GM21528 (cell line): ENCODE measurements around the gene ATXN1.
"Not testable (repeated sequence)": the region's sequence is repeated elsewhere in the genome, so short reads cannot be mapped to it uniquely, and the experiment has no call there.

ENCODE experiments used
- ATAC-seq: cut with Tn5 transposase; IDR thresholded peaks from one replicate; pipeline ENCODE4 v1.9.1; 2021; ENCODE audit warnings: mild to moderate bottlenecking, moderate library complexity; ENCODE audit not compliant: unreplicated experiment, low FRiP score

Gene ATXN1

DNA sequence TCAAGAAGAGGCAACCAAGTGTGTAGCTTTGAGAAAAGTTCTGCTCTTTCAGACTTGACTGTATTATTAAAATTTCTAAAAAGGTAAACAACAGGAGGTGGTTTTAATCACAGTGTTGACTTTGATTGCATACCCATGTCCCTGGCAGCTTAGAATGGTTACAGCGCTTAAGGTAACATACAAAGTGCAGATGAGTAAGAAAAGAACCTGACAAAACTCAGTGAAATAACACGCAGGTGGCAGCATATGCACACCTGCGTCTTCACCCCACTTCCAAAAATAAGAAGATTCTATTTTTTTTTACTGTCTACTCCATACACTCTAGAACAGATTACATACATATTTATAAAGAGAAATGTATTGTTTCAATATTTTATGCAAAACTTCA is 289.4 kb downstream of the ATXN1 start:
- no peak for ATAC-seq

DNA sequence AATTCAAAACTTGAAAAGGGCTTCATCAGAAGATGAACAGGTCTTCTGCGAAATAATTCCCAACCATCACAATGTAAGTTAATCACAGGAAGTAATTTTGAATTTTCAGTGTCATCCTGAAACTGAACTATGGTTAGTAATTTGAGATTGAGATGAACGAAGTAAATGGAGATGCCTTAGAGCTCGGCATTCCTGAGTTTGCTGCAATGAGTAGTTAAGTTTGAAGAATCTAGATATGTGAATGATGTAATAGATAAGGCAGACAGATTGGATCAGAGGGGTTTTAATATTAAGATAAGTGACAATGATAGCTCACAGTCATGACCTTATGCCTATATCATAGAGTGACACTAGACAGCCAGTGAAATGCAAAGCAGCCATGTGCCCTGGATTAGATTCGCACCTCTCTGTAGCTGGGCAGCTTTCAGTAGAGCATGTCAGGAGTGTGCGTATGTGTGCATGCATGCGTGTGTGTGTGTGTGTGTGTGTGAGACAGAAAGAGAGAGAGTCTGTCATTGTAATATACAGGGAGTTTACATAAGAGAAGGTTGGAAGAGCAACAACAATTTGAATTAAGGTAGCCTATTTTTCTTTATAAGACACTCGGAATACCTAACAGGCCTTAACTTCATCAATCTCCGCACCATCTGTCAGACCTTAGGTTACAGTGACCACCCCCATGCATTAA is 289.9 kb downstream of the ATXN1 start:
- ATAC-seq = peak; percentile 57

DNA sequence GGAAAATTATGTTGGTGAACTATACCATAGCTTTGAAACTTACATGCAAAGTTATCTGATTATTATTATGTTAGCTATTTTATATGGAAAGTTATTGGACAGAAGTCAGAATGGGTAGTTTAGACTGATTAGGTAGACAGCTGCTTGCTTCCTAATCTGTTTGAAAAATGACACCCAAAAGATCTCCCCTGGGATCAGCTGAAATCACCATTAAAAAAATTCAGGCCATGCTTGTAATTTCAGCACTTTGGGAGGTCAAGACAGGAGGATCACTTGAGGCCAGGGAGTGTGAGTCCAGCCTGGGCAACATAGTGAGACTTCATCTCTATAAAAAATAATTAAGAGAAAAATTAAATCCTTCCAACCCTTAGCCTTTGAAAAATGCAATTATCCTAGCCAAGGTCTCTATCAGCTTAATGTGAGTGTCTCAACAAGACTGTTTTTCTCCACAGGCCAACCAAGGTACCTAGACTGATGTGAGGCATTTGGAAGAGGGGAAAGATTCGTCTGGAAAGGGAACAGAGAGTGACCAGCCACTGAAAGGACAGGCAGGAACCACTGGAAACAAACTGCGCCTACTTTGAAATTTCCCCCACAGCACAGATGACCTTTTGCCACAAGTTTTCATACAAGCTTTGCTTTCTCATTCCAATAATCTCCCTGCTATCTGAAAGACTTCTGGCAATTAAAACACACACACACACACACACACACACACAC is 290.6 kb downstream of the ATXN1 start:
- no peak for ATAC-seq

DNA sequence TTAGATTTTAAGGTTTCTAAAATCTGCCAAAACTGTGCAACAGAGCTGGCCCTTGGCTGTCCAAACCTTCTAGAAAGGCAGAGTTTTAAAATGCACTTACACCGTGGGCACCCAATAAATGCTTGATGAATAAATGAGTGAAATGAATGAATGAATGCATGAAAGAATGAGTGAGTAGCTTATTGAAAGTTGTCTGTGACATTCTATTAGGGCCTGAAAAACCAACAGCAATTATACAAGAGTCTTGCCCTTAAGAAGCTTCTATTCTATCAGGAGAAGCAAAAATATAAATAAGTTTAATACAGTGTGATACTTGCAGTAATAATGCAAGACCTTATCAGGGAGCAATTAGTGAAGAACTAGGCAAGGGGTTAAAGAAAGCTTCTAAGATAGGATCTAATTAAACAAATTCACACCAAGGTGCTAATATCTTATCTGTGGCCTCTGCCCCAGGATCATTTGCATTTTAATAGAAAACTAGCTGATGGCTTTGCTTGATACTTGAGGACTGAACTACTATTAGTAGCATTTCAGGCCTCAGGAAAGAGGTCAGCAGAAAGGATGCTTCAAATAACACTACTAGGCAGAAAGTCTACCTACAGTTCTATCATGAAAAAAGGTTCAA is 292.2 kb downstream of the ATXN1 start:
- ATAC-seq = no peak

DNA sequence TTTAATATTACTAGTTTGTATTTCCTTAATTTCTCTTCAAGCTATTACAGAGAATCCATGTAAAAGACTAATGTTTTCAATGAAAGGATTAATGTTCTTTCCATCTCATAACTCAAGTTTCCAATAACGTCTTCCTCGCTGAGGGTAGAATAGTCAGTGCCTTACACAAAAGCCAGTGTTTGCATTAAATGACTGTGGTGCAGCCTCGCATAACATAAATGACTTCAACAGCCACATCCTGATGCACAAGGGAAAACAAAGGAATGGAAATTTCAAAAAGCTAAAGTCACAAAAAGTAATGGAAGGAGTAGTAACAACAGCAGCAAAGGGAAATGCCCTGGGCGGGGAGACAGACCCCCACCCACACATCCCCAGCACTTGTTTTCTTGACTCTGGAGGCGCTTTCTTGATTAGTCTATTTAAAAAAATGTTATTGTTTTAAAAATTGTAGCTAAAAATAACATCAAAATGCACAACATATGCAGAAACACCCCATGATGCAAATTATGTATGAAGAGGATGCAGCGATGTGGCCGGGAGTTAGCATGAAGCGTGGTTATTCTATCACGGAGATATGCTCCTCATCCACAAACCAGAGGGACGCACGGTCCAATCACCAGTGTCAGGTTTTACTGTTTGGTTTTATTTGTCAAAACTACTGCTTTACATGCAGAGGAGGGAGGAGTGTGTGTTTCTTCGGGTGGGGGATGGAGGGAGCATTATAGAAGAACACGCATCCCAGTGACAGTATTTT is 294.3 kb downstream of the ATXN1 start:
- no peak for ATAC-seq

DNA sequence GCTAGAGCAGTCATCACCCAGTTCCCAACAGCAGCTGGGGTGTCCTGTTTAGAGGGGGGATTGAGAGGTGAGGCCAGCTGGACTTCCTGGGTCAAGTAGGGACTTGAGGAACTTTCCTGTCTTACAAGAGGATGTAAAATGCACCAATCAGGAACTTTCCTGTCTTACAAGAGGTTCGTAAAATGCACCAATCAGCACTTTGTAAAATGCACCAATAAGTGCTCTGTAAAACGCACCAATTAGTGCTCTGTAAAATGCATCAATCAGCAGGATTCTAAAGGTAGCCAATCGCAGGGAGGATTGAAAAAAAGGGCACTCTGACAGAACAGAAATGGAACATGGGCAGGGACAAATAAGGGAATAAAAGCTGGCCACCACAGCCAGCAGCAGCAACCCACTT is 297.2 kb downstream of the ATXN1 start:
- ATAC-seq = no peak

DNA sequence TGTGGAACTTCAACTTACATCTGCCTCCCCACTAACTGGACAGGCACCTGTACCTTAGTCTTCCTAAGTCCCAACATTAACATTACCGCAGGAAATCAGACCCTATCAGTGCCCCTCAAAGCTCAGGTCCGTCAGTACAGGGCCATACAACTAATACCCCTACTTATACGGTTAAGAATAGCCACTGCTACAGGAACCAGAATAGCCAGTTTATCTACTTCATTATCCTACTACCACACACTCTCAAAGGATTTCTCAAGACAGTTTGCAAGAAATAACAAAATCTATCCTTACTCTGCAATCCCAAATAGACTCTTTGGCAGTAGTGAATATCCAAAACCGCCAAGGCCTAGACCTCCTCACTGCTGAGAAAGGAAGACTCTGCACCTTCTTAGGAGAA is 298.0 kb downstream of the ATXN1 start:
- ATAC-seq = not testable (repeated sequence)

DNA sequence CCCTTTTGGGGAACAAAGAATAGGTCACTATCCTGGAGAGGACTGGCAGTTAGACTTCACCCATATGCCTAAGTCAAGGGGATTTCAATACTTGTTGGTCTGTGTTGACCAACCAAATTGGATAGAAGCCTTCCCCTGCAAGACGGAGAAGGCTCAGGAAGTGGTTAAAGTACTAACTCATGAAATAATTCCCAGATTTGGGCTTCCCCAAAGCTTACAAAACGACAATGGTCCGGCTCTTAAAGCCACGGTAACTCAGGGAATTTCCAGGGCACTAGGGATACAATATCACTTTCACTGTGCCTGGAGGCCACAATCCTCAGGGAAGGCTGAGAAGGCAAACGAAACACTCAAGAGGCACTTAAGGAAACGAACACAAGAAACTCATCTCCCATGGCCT is 299.8 kb downstream of the ATXN1 start:
- no peak for ATAC-seq

DNA sequence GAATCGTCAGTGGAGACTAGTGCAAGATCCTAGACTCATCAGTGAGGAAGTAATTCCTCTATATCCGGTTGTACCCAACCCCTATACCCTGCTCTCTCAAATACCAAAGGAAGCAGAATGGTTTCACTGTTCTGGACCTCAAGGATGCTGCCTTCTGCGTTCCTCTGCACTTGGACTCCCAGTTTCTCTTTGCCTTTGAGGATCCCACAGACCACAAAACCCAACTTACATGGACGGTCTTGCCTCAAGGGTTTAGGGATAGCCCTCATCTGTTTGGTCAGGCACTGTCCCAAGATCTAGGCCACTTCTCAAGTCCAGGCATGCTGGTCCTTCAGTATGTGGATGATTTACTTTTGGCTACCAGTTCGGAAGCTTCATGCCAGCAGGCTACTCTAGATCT is 301.8 kb downstream of the ATXN1 start:
- not testable (repeated sequence) for ATAC-seq

DNA sequence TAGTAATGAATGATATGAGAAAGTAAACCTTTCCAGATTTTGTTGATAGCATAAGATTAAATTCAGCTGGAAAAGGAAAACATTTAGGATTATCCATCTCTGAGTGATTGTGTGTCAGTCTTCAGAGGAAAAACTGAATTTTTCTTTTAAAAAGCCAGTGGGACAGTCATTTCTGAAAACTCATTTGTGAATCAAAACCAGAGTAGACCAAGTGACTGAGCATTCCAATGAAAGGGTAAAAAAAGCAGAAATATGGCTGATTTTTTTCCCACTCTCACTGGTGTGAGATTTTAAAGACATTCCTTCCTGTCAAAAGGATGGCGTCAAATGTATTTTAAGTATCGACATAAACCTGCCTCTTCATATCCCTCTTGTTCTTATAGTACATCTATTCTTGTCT is 308.9 kb downstream of the ATXN1 start:
- no peak for ATAC-seq

DNA sequence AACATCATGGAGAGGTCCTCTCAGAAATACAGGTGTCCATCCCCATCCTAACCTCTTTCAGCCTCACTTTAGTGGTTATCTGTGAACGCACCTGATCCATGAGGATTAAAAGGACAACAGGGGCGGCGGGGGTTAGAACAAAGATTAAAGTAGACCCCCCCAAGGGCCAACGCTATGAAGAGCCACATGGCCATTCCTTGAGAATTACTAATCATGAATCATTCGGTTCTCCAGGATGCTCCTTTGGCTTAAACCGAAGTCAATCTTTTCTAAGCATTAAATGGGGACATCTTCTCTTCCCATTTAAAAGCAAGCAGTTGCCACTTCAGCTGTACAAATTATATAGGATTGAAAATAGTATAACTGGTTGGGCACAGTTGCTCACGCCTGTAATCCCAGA is 310.4 kb downstream of the ATXN1 start:
- ATAC-seq = no peak

DNA sequence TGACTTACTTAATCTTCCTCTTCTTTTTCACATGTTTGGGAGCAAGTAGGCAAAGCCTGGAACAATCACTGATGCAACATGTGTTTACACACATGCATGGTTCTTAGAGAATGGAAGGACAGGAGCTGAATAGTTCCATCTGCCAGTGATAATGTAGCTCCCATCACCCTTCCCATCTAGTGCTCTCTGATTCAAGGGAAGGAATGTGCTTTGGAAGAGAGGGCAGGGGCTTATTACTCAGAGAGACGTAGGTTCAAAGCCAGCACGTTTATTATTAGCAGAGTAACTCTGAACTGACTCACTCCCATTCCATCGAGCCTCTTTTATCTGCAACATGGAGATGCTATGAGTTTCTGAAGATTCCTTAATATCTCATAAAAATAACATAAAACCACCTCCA is 311.0 kb downstream of the ATXN1 start:
- no peak for ATAC-seq

DNA sequence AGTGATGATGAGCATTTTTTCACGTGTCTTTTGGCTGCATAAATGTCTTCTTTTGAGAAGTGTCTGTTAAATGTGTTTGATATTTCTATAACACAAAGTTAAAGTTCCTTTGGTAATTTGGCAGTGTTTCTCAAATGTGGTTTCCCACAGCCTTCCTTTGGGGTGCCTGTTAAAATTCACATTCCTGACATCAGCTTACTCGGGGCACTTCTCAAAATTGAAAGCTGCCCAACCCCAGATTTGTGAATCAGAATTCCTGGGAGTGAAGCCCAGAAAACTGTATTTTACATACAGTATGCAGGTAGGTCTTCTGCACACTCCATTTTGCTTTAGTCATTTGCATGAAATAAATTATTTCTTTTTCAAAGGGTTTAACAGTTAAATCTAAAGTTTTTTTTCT is 315.0 kb downstream of the ATXN1 start:
- no peak for ATAC-seq

DNA sequence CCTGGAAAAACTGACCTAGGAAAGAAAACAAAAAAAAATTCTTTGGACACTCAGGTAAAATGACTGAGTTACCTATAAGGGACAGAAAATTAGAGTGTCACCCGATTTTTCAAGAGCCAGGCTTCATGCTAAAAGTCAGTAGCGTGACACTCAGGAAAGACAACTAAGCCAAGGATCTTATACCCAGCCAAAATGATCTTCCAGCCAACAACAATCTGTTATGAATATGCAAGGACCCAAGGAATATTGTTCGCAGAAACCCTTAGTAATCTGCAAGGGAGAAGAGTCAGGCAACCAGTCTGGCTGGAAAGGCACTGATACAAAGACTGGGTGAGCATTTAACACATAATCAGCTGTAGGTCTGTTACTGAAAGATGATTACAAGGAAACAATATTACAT is 319.2 kb downstream of the ATXN1 start:
- no peak for ATAC-seq

DNA sequence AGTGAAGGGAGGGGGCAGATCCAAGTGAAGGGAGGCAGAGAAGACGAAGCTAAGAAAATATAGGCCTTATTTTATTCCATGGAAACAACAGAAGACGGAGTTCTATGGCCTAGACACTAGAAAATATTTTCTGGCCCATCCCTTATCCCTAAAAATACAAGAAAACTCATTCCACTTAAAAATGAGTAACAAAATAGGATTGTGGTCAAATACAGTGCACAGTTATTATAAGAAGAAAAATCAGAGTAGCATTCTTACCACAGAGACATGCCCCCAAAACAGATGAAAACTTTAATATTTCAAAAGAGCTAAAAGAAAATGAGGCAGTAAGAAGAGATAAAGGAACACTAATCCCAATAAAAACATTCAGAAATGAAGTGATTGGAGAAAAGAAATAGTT is 320.0 kb downstream of the ATXN1 start:
- ATAC-seq = no peak

DNA sequence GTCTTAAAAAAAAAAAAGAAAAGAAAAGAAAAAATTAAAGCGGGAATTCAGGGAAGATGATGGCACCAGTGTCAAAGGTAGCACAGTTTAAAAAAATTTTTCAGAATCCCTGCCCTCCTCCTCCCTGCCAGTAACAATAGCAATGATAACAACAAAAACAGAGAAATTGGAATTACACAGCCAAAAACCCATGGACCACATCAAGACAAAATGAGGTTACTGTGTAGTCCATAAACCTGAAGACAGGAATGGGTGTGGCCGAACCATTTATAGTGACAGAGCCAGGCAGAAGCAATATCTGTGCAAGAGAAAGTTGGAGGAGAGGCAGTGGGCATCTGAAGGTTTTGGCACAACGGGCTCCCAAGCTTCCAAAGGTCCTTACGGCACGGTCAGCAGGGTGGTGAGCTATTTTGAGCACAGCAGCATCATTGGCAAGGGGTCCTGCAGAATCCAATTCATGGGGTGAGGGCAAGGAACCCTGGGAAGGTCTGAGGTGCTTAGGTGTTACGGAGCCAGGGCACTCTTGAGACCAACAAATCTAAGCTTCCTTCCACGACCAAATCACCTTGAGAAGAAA is 320.5 kb downstream of the ATXN1 start:
- no peak for ATAC-seq

DNA sequence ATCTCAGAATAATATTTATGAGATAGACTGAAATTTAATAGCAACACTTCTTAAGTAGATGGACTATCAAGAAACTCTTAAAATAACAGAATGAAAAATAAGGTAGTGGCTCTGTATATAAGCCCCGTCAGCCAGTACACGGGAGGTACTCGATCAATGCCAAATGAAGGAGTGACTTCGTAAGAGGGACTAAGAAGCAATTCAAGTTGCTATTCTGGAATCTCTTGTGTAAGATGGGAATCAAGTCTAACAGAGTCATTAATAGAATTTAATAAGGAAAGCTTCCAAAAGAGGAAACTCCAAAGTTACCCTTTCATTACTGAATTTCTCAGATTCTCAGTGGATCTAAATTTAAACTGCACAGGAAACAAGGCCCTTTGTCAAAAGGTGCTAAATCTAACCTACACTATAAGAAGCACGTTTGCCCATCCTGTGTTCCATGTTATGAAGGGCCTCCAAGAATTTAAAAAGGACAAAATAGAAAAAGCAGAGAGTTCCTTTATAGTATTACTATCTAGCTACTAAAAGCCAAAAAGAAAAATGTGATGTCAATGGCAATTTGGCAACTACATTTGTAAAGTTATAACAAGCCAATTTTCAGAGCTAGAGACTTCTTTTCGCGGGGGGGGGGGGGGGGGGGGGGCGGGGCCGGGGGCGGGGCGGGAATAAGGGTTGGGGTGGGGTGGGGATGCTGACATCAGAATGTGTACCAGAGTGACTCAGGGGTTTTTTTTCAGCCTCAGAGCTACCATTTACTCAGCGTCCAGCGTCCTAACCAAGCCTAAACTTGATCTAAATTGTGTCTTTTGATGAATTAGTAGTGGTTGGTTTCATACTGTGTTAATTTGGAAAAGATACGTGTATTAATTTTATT is 322.3 kb downstream of the ATXN1 start:
- ATAC-seq = no peak

DNA sequence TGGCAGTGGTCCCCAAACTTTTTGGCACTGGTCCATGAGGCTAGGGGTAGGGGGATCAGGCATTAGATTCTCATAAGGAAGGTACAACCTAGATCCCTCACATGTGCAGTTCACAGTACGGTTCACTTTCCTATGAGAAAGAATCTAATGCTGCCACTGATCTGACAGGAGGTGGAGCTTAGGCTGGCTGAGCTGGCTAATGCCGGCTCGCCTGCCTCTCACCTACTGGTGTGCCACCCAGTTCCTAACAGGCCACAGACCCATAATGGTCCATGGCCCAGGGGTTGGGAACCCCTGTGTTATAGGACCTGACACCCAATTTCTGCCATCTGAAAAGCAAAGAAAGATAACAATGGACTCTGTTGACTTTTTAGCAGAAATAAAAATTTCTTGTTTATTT is 323.3 kb downstream of the ATXN1 start:
- ATAC-seq = no peak

DNA sequence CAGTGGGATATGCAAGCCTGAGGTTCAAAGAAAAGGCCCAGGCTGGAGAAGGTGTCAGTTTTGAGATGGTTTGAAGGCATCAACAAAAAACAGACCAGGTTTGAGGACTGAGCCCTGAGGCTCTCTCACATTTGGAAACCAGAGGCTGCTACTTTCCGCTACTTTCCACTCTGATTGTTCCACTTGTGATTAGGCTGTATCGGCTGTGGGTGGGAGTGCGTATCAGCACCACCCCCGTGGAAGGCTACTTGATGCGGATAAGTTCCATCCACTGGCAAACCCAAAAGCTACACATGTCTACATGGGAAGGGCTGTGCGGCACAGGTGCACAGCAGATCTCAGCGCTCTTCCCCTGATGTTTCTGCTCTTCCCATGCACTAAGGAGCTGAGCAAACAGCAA is 324.2 kb downstream of the ATXN1 start:
- ATAC-seq = no peak

DNA sequence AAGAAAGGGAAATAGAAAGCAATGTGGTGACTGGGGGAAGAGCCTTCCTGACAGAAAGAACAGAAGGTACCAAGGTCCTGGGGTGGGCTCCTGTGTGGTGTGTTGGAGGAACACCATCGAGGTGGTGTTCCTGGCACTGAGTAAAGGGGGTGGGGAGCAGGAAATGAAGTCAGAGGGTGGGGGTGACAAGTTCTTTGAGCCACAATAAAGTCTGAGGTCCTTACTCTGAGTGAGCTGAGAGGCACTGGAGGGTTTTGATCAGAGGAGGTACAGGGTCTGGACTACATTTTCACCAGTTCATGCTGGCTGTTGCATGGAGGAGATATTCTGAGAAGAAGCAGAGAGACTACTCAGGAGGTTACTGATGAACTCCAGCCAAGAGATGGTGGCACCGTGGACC is 324.7 kb downstream of the ATXN1 start:
- no peak for ATAC-seq
